ENCODE data around the gene PTPRF.

GRCh38 chr1:43653339-43653738, 122.7 kb downstream of the PTPRF start:
- TF ChIP-seq CTCF (IDR thresholded peaks at IDR 0.05; ENCODE audit: low read depth, low read length, poor library complexity, severe bottlenecking), result peak; percentile 14
- no peak for TF ChIP-seq EZH2phosphoT487 (IDR thresholded peaks at IDR 0.05; ENCODE audit: borderline replicate concordance, low read length)
